ENCODE results near the gene SIGLEC15.

SIGLEC15 gene

DNA sequence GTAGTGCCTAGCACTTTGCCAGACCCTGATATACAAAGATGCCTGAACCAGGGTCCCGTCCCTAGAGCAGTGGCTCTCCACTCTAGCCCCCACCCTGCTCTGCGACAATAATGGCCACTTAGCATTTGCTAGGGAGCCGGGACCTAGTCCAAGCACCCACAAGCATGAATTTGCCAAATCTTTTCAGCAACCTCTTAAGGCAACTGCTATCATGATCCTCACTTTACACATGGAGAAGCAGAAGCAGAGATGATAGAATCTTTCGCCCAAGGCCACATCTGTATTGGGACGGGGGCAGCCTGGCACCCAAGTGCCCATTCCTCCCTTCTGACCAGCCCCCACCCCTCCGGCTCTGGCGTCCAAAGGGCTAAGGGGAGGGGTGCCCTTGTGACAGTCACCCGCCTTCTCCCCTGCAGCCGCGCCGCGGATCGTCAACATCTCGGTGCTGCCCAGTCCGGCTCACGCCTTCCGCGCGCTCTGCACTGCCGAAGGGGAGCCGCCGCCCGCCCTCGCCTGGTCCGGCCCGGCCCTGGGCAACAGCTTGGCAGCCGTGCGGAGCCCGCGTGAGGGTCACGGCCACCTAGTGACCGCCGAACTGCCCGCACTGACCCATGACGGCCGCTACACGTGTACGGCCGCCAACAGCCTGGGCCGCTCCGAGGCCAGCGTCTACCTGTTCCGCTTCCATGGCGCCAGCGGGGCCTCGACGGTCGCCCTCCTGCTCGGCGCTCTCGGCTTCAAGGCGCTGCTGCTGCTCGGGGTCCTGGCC, 13.0 kb downstream of the SIGLEC15 start:
- in situ Hi-C loops (cut with HindIII; ENCODE audit: low sequenced_read_pairs): no loop called here
- no peak for DNase-seq (ENCODE audit: low read depth, low spot score)
- TF ChIP-seq, protein P1, sequence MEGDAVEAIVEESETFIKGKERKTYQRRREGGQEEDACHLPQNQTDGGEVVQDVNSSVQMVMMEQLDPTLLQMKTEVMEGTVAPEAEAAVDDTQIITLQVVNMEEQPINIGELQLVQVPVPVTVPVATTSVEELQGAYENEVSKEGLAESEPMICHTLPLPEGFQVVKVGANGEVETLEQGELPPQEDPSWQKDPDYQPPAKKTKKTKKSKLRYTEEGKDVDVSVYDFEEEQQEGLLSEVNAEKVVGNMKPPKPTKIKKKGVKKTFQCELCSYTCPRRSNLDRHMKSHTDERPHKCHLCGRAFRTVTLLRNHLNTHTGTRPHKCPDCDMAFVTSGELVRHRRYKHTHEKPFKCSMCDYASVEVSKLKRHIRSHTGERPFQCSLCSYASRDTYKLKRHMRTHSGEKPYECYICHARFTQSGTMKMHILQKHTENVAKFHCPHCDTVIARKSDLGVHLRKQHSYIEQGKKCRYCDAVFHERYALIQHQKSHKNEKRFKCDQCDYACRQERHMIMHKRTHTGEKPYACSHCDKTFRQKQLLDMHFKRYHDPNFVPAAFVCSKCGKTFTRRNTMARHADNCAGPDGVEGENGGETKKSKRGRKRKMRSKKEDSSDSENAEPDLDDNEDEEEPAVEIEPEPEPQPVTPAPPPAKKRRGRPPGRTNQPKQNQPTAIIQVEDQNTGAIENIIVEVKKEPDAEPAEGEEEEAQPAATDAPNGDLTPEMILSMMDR (IDR thresholded peaks at IDR 0.05; ENCODE audit: low read depth, low read length): no peak
- H3K4me3 ChIP-seq (ENCODE audit: low read depth, low read length): no peak overlapping the region

DNA sequence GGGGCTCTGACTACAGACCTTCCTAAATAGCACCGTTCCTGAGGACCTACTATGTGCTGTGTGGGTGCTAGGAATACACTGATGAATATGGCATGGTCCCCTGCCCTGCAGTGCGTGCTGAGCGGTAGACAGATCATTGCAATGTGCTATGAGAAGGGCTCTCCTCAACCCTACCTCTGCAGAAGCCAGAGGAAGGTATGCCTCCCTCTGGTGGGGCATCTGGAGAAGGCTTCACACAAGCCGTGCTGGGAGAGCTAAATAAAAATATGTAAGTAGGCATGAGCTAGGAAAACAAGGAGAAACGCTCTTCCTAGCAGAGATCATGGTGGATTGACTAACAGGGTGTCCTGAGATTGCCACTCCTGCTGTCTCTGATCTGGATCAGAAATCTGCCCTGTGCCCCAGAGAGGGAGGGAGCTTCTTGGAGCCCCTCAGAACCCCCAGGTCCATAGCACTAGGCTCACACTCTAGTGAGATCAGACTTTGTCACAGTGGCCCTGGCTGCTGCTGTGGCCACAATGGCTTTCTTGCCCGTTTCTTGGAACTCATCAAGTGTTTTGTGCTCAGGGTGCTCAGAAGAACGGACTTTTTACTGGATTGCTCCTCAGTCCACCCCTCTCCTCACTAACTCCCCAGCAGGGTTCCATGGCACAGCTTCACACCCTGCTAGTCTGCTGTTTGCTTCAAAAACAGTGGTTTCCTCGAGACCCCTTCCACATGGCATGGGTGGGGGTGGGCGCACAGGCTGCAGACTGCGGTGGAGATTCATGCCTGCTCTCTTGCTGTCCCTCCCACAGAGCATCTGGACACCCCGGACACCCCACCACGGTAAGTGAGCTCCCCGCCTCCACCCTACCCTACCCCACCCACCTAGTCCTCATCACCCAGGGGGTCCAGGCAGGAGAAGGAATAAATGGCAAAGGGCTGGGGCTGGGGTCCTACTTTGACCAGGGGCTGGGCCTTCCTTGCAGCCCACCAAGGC, 14.2 kb downstream of the SIGLEC15 start:
- H3K4me3 ChIP-seq (ENCODE audit: low read depth, low read length): no peak overlapping the region
- peak; percentile 81 for DNase-seq (ENCODE audit: low read depth, low spot score)
- TF ChIP-seq, protein P1 (IDR thresholded peaks at IDR 0.05; ENCODE audit: low read depth, low read length): peak; percentile 80
- in situ Hi-C loops (cut with HindIII; ENCODE audit: low sequenced_read_pairs): no loop called here

DNA sequence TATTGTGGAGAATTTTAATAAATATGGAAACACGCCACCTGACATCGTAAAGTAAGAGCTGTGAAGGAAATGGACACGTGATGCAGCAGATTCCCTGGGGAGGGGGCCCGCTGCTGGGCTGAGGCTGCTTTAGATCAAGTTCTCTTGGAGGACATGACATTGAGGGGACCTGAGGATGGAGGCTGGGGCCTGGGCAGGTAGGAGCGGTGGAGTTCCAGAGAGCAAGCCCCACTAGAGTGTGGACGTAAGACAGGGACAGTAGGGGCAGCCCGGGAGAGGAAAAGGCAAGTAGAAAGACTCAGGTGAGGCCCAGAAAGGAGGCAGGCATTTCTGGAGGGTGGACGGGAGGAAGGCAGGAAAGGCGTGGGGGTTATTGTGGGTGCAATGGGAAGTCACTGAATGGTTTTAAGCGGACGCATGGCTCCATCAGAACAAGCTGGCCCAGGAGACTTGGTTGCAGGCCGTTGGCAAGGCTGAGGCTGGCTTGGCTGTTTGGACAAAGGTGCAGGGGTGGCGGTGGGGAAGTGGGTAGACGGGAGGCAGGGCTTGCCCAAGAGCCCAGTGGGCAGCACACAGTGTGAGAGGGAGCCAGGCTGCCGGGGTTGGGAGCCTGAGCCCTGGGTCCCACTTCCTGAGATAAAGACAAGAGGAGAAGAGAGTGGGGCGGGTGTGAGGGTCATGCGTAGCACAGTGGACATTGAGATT, 15.7 kb downstream of the SIGLEC15 start:
- H3K4me3 ChIP-seq (ENCODE audit: low read depth, low read length): no peak overlapping the region
- no peak for DNase-seq (ENCODE audit: low read depth, low spot score)
- TF ChIP-seq, protein P1 (IDR thresholded peaks at IDR 0.05; ENCODE audit: low read depth, low read length): no peak
- in situ Hi-C loops (cut with HindIII; ENCODE audit: low sequenced_read_pairs): no loop called here

DNA sequence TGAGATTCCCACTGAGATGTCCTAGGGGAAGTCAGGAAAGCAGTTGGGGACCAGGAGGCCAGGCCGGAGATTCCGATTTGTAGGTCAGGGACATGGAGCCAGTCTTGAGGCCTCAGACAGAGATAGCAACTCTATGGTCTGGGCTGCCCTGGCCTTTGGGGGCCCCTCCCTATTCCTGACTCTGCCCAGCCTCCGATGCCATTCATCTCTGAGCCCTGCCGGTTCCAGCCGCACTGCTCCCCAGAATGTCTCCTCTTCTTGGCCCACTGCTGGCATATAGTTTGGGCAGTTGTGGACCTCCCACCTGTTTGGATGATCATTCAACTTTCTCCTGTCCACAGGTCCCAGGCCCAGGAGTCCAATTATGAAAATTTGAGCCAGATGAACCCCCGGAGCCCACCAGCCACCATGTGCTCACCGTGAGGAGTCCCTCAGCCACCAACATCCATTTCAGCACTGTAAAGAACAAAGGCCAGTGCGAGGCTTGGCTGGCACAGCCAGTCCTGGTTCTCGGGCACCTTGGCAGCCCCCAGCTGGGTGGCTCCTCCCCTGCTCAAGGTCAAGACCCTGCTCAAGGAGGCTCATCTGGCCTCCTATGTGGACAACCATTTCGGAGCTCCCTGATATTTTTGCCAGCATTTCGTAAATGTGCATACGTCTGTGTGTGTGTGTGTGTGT, 16.4 kb downstream of the SIGLEC15 start:
- no peak for DNase-seq (ENCODE audit: low read depth, low spot score)
- TF ChIP-seq, protein P1 (IDR thresholded peaks at IDR 0.05; ENCODE audit: low read depth, low read length): no peak
- no peak overlapping the region for H3K4me3 ChIP-seq (ENCODE audit: low read depth, low read length)
- in situ Hi-C loops (cut with HindIII; ENCODE audit: low sequenced_read_pairs): no loop called here

DNA sequence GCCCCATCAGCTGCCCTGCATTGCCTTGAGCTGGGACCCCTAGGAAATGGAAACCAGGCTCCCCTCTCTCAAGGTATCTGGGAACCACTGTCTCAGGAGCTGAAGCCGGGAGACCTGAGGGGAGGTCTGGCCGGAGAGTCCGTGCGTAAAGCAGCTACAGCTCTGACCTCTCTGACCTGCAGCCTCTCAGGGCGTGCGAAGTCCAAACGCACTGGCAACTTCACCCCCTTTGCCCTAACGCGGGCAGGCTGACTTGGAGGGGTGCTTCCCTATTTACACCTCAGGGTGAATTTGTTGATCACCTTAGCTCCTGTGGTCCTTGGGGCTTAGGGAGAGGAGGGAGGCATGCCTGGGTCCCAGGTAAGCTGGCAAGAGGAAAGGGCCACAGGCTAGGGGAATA, 17.5 kb downstream of the SIGLEC15 start:
- TF ChIP-seq, protein P1 (IDR thresholded peaks at IDR 0.05; ENCODE audit: low read depth, low read length): no peak
- in situ Hi-C loops (cut with HindIII; ENCODE audit: low sequenced_read_pairs): no loop called here
- no peak overlapping the region for H3K4me3 ChIP-seq (ENCODE audit: low read depth, low read length)

DNA sequence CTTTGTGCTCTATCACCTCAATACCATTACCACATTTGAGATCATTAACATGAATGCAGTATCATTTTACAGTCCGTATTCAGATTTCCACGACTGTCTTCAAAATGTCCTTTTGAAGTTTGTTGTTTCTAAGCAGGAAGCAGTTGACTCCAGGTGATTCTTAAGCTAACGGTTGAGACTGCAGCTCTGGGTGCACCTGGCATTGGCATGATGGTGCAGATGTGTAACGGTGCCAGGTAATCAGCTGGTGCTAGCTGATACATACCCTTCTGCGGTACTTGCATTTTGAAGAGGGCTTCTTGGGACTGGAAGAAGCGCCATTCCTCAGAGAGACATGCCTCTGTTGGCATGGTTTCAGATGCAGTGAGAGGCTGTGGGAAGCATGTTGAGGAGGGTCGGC, 19.5 kb downstream of the SIGLEC15 start:
- no peak overlapping the region for H3K4me3 ChIP-seq (ENCODE audit: low read depth, low read length)
- in situ Hi-C loops (cut with HindIII; ENCODE audit: low sequenced_read_pairs): no loop called here
- no peak for DNase-seq (ENCODE audit: low read depth, low spot score)
- TF ChIP-seq, protein P1 (IDR thresholded peaks at IDR 0.05; ENCODE audit: low read depth, low read length): no peak

More for the DNA sequence above, 17.5 kb downstream of the SIGLEC15 start:
- no peak for DNase-seq (ENCODE audit: low read depth, low spot score)
